ENCODE results near the gene MCM7.

- TF ChIP-seq ZNF24 (IDR thresholded peaks at IDR 0.05), result no peak
- no peak for TF ChIP-seq CTCF (IDR thresholded peaks at IDR 0.05 in 2 of 3, conservative IDR thresholded peaks at IDR 0.05 in 1 of 3; ENCODE audit: control insufficient read depth in 2 of 3, extremely low read depth in 1 of 3, insufficient read depth in 1 of 3, low read depth in 3 of 3, low read length in 3 of 3)
- no peak for TF ChIP-seq GATAD2B (conservative IDR thresholded peaks at IDR 0.05; ENCODE audit: low read depth)
- no peak for TF ChIP-seq RFX5 (IDR thresholded peaks at IDR 0.05; ENCODE audit: low read depth, low read length)
- TF ChIP-seq CREB1 (IDR thresholded peaks at IDR 0.05; ENCODE audit: low read depth), result no peak
- TF ChIP-seq RAD21 (IDR thresholded peaks at IDR 0.05; ENCODE audit: insufficient read depth, low read depth, low read length), result no peak
- TF ChIP-seq MYC (IDR thresholded peaks at IDR 0.05; ENCODE audit: insufficient read depth, insufficient read length, insufficient replicate concordance, low read length, severe bottlenecking), result no peak
- TF ChIP-seq SPI1 (IDR thresholded peaks at IDR 0.05; ENCODE audit: borderline replicate concordance, insufficient read depth, low read depth, low read length), result no peak
- no peak for TF ChIP-seq TBL1XR1 (IDR thresholded peaks at IDR 0.05; ENCODE audit: low read depth, low read length)
- no peak for TF ChIP-seq NR2C2 (IDR thresholded peaks at IDR 0.05; ENCODE audit: borderline replicate concordance, control insufficient read depth, insufficient read length, low read depth)
- TF ChIP-seq HDAC6 (IDR thresholded peaks at IDR 0.05; ENCODE audit: unreplicated experiment), result no peak
- TF ChIP-seq SMAD5 (IDR thresholded peaks at IDR 0.05; ENCODE audit: low read depth), result no peak
These were observed 20.9 kb upstream of the MCM7 start for GRCh38 chr7:100122067-100122466.
